HG03064 (cell line): ENCODE results near the gene AP1S3.
A peak's percentile ranks its signal among the peaks of the same experiment; 100 is the strongest.

ENCODE experiments used
- ATAC-seq: cut with Tn5 transposase; IDR thresholded peaks from one replicate; pipeline ENCODE4 v1.9.1; 2021; ENCODE audit warnings: low read depth; ENCODE audit not compliant: unreplicated experiment

The AP1S3 gene

DNA sequence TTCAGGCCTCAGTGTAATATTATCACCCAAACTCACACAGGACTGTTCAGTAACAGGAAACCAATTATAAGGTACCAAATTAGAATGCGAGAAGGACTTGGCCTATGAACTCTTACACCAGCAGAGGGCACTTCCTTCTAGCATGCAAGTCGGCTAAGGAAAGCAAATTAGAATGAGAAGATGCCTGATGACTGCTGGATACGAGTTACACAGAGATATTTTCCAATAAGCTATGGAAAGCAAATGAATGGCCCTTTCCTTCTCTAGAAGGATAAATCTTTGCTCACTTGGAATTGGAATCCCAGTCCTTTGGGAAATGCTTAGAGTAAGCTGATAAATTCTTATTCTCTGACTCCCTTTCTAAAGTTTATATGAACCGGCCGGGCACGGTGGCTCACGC is 109.8 kb downstream of the AP1S3 start:
- peak; percentile 78 for ATAC-seq

DNA sequence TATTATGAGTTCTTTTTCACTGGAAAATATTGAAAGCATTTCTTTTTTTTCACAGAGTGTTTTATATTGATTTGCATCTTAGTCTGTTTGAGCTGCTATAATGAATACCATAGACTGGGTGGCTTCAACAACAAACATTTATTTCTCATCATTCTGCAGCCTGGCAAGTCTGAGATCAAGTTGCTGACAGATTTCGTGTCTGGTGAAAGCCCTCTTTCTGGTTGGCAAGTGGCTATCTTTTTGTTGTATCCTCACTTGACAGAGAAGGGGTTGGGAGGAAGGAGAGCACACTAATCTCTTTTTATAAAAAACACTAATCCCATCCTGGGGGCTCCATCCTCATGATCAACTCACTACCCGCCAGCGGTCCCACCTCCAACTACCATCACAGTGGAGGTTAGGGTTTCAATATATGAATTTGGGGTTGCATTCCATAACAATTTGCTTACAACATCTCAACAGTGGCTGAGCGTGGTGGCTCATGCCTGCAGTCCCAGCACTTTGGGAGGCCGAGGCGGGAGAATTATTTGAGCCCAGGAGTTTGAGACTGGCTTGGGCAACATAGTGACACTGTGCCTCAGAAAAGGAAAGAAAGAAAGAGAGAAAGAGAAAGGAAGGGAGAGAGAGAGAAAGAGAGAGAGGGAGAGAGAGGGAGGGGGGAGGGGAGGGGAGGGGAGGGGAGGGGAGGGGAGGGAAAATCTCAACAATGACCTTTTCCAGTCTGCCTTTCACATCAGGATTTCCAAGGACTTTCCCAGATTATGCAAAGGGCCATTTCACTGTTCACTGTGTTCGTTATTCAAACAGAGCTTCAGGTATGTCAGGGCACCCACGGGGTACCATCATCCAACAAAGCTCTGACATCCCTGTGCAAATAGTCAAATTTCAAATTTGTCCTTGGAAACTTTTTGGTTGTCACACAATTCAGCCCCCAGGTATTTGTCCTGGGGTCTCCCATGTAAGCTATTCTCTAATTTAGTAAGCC is 111.1 kb downstream of the AP1S3 start:
- ATAC-seq, result no peak

DNA sequence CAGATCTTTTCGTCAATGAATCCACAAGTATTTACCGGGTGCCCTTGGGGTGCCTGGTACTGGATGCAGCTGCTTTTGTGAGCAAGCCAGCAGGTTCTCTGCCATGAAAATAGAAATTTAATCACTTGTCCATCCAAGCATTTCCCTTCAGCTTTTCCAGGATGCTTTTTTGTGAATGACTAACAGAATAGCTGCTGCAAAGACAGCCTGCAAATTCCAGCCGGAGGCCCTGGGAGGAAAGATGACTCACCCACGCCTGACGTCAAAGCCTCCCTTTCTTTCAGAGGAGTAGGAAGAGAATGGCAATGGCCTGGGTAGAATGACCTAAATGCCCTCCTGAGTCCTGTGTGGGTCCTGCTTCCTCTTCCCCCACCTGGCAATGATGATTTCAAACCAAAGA is 111.9 kb downstream of the AP1S3 start:
- ATAC-seq, result no peak

DNA sequence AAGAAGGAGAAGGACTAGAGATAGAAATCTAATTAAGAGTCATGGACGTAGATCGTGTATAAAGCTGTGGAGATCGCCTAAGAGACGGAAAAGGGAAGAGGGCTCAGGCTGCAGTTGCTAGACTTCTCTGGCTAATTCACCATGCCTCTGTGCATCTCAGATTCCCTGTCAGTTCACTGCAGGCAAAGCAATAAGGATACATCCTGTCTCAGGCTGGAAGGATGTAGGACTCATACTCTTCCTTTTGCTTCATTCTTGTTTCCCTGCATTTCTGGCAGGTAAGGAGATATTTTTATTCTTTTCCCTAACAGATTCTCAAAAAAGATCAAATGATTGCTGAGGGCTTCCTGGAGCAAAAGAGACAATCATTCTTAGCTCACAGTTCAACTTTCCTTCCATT is 112.5 kb downstream of the AP1S3 start:
- ATAC-seq, result no peak

DNA sequence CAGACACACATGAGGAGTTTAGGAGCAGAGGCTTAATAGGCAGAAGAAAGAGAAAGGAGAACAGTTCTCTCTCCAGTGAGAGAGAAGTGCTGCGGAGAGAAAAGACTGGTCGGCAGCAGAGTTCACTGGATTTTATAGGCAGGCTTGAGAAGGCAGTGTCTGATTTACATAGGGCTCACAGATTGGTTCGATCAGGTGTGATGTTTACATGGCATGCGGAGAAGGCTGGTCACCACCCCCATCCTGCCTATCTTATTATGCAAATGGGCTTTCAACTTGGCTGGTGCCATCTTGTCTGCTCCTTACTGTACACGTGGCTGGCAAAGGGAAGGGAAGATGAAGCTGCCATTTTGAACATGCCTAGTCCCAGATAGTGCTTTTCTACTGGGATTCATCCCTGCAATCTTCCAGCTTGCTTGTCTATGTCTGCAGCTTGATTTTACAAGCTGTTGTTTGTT is 113.4 kb downstream of the AP1S3 start:
- no peak for ATAC-seq

DNA sequence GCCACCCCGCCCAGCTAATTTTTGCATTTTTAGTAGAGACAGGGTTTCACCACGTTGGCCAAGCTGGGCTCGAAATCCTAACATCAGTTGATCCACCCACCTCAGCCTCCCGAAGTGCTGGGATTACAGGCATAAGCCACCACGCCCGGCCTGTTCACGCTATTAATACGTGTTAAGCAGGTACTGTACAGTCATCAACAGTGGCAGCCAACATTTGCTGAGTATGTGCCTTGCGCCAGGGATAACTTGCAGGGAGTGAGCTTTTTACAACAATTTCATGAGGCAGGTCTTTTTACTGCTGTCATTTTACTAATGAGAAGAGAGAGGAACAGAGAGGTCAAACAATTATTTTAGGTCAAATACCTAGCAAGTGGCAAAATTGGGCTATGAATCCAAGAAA is 115.2 kb downstream of the AP1S3 start:
- no peak for ATAC-seq

DNA sequence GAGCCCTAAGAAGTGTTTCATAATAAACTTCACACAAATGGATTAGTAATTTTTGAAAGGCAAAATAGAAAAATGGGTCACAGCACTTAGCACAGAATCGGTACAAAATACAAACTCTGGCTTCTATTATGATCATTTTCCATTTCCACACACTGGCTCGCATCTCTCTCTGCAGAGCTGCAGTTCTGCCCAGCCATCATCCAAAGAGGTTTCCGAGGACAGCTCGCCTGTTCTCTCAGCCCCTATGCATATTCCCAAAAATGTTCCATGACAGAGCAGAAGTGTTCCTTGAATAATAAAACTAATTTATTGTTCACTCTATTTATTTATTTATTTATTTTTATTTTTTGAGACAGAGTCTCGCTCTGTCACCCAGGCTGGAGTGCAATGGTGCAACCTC is 115.6 kb downstream of the AP1S3 start:
- ATAC-seq, result no peak

DNA sequence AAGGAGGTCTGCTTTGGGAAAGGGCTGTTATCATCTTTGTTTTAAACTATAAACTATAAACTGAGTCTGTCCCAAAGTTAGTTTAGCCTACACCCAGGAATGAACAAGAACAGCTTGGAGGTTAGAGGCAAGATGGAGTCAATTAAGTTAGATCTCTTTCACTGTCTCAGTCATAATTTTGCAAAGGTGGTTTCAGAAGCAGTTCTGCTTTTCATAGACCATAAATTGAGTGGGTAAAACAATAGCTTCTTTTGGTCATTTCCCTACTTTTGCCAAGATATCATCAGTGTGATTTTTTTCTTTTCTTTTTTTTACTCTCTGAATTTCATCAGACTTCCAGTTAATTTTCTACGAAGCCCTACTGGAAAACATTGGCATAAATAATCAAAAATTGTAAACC is 117.0 kb downstream of the AP1S3 start:
- ATAC-seq, result no peak

DNA sequence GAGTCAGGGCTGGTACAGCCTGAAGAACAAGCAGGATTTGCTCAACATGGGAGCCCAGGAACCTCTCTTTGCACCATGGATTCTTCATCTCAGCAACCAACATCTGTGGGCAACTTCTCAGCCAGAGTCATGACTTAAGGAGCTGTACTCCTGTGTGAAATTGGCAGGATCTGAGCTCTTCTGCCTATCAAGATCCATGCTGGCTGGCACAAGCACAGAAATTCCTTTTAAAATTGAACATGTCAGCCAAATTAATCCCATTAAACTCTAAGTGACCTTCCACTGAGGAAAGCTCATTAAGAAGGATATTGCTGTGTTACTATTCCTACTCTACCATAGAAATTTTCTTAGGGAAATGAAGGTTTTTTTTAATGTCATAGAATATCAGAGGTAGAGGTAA is 124.7 kb downstream of the AP1S3 start:
- ATAC-seq, result no peak

DNA sequence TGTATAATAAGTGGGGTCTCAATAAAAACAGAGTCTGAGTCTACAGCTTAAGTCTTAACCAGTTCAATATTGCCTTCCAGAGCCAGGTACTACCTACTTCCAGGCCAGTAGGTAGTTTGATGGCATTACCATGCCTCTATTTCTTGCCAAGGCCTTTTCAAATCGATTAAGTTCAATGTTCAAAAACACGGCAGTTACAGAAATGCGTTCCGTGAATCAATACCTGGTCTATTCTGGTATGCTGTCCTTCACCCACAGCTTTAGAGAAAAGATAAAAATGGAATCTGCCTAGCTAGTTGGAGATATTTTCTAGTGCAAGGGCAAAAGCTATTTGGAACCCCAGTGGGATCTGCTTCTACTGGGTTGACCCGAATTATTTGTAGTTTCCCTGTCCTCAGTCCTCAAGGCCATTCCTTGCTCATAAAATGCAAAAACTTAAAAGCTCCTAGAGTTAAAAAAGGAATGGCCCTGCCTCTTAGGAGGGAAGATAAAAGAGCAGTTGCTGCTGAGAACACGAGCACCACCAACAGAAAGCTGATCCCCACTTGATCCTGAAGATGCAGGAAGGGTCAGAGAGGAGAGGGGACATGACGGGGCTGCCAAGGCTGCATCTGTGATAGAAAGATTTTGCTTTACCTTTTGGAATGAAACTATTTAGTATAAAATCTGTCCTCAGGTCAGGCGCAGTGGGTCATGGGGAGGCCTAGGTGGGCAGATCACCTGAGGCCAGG is 125.6 kb downstream of the AP1S3 start:
- no peak for ATAC-seq
